Measurements from ENCODE around the gene FMN2. TPM values are rescaled to one million over a fixed set of nuclear protein-coding genes. Genes with fewer than 3 reads are reported as not detected.
A peak's percentile ranks its signal among the peaks of the same experiment; 100 is the strongest.

Gene FMN2
- total and polyA plus RNA-seq, 4 donors, result 0.14 to 2.7 (median 1.2) TPM

- Histone ChIP-seq H3K4me3 (no peak overlapping the region), H3K27ac (ENCODE audit: low read depth in 1 of 2, low read length in 1 of 2) (no peak overlapping the region), H3K9me3 (ENCODE audit: control insufficient read depth in 4 of 4, insufficient read depth in 3 of 4, low read length in 3 of 4) (peaks cover 0 to 5% (median 0%) of the 10 kb centered on the region in 4 donors), H3K36me3 (ENCODE audit: control insufficient read depth in 4 of 4, insufficient read depth in 4 of 4, low read length in 4 of 4) (no peaks in the 10 kb centered on the region), H3K9ac (ENCODE audit: insufficient read depth in 1 of 2, low read length in 2 of 2) (no peak overlapping the region), H3K27me3 (ENCODE audit: control insufficient read depth in 3 of 3, insufficient read depth in 3 of 3, low read length in 2 of 3) (no peaks in the 10 kb centered on the region), H3K4me1 (ENCODE audit: control insufficient read depth in 5 of 5, insufficient read depth in 5 of 5, low read length in 5 of 5) (no peaks in the 10 kb centered on the region)
- TF ChIP-seq CTCF (IDR thresholded peaks at IDR 0.05; ENCODE audit: control extremely low read depth, extremely low read depth), result no peak
- peak; percentile 69 to 82 (median 70) for DNase-seq
- WGBS, 2 donors, result 50 to 61% methylated on average over 20 of the region's 20 CpGs
- no peak for ATAC-seq (ENCODE audit: insufficient read depth, low FRiP score)
Observed at GRCh38 chr1:240122639-240123613, 31.2 kb downstream of the FMN2 start.

- 93 to 94% methylated on average over 6 of the region's 6 CpGs for WGBS, 2 donors
- ATAC-seq (ENCODE audit: insufficient read depth, low FRiP score), result no peak
- no peak for TF ChIP-seq CTCF (IDR thresholded peaks at IDR 0.05; ENCODE audit: control extremely low read depth, extremely low read depth)
Observed at GRCh38 chr1:240126821-240127220, 35.1 kb downstream of the FMN2 start.

GRCh38 chr1:240128366-240128765 is 36.7 kb downstream of the FMN2 start:
- Histone ChIP-seq H3K9ac (ENCODE audit: insufficient read depth in 1 of 2, low read length in 2 of 2) (no peak overlapping the region), H3K4me3 (no peak overlapping the region), H3K36me3 (ENCODE audit: control insufficient read depth in 4 of 4, insufficient read depth in 4 of 4, low read length in 4 of 4) (no peaks in the 10 kb centered on the region), H3K27me3 (ENCODE audit: control insufficient read depth in 3 of 3, insufficient read depth in 3 of 3, low read length in 2 of 3) (no peaks in the 10 kb centered on the region), H3K4me1 (ENCODE audit: control insufficient read depth in 5 of 5, insufficient read depth in 5 of 5, low read length in 5 of 5) (no peaks in the 10 kb centered on the region), H3K9me3 (ENCODE audit: control insufficient read depth in 4 of 4, insufficient read depth in 3 of 4, low read length in 3 of 4) (peaks cover 0 to 3% (median 0%) of the 10 kb centered on the region in 4 donors), H3K27ac (ENCODE audit: low read depth in 1 of 2, low read length in 1 of 2) (no peak overlapping the region)
- no peak for TF ChIP-seq CTCF (IDR thresholded peaks at IDR 0.05; ENCODE audit: control extremely low read depth, extremely low read depth)
- 95 to 96% methylated on average over 2 of the region's 2 CpGs for WGBS, 2 donors
- DNase-seq (no peak), ATAC-seq (ENCODE audit: insufficient read depth, low FRiP score) (no peak)

More at GRCh38 chr1:240126821-240127220, 35.1 kb downstream of the FMN2 start:
- Histone ChIP-seq H3K36me3 (ENCODE audit: control insufficient read depth in 4 of 4, insufficient read depth in 4 of 4, low read length in 4 of 4) (no peaks in the 10 kb centered on the region), H3K27me3 (ENCODE audit: control insufficient read depth in 3 of 3, insufficient read depth in 3 of 3, low read length in 2 of 3) (no peaks in the 10 kb centered on the region), H3K27ac (ENCODE audit: low read depth in 1 of 2, low read length in 1 of 2) (no peak overlapping the region), H3K9ac (ENCODE audit: insufficient read depth in 1 of 2, low read length in 2 of 2) (no peak overlapping the region), H3K9me3 (ENCODE audit: control insufficient read depth in 4 of 4, insufficient read depth in 3 of 4, low read length in 3 of 4) (peaks cover 0 to 3% (median 0%) of the 10 kb centered on the region in 4 donors), H3K4me3 (no peak overlapping the region), H3K4me1 (ENCODE audit: control insufficient read depth in 5 of 5, insufficient read depth in 5 of 5, low read length in 5 of 5) (no peaks in the 10 kb centered on the region)
- no peak for DNase-seq
